ENCODE measurements around the gene PLAC9. TPM values are rescaled to one million over a fixed set of nuclear protein-coding genes. Genes with fewer than 3 reads are reported as not detected.

PLAC9 gene
- total RNA-seq, 1 experiment from 2014 or later, result not detected

DNA sequence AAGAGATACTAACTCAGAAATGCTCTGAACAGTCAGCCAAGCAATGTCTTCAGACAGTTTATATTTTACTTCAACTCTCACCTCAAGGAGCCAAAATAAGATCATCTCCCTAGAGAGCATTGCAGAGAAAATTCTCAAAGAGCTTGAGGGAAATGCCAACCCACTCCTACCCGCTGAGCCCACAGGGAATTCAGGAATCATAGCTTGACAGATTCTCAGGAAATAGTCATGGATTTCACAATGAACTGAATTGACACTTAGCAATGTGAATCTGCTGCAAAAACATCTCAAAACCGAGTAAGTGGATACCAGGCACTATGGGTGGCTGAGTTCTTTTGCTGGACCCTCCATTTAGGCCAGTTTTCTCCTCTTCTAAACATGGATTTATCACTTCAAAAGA, 9.8 kb upstream of the PLAC9 start:
- Histone ChIP-seq H3K27me3 (ENCODE audit: control insufficient read depth, insufficient read depth, low read length) (peaks cover 17% of the 10 kb centered on the region), H3K27ac (ENCODE audit: low read length) (no peak overlapping the region), H3K9me3 (ENCODE audit: control insufficient read depth, insufficient read depth, low read depth, low read length) (no peaks in the 10 kb centered on the region), H3K4me1 (ENCODE audit: control insufficient read depth, insufficient read depth, low read length) (no peaks in the 10 kb centered on the region), H3K36me3 (ENCODE audit: control insufficient read depth, insufficient read depth, low read length) (no peaks in the 10 kb centered on the region), H3K4me3 (ENCODE audit: low read depth in 2 of 2, low read length in 2 of 2) (no peak overlapping the region)
- in situ Hi-C loops (cut with HindIII; ENCODE audit: low pct_unique_long_range_greater_than_20kb, low sequenced_read_pairs) (no loop called here), intact Hi-C loops (cut with micrococcal nuclease; ENCODE audit: unreplicated experiment) (no loop called here)
- POLR2A ChIA-PET, result no interaction called here
- CTCF ChIA-PET, result no interaction called here
- TF ChIP-seq SIN3A (IDR thresholded peaks at IDR 0.05; ENCODE audit: borderline replicate concordance, insufficient read depth, low read depth, low read length) (no peak), POLR2AphosphoS5 (IDR thresholded peaks at IDR 0.05; ENCODE audit: low read depth, low read length) (no peak), TCF7L2 (IDR thresholded peaks at IDR 0.05; ENCODE audit: low read depth, low read length) (no peak)
- TF ChIP-seq, protein P1, sequence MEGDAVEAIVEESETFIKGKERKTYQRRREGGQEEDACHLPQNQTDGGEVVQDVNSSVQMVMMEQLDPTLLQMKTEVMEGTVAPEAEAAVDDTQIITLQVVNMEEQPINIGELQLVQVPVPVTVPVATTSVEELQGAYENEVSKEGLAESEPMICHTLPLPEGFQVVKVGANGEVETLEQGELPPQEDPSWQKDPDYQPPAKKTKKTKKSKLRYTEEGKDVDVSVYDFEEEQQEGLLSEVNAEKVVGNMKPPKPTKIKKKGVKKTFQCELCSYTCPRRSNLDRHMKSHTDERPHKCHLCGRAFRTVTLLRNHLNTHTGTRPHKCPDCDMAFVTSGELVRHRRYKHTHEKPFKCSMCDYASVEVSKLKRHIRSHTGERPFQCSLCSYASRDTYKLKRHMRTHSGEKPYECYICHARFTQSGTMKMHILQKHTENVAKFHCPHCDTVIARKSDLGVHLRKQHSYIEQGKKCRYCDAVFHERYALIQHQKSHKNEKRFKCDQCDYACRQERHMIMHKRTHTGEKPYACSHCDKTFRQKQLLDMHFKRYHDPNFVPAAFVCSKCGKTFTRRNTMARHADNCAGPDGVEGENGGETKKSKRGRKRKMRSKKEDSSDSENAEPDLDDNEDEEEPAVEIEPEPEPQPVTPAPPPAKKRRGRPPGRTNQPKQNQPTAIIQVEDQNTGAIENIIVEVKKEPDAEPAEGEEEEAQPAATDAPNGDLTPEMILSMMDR (IDR thresholded peaks at IDR 0.05), result no peak
- TF ChIP-seq, protein P2, sequence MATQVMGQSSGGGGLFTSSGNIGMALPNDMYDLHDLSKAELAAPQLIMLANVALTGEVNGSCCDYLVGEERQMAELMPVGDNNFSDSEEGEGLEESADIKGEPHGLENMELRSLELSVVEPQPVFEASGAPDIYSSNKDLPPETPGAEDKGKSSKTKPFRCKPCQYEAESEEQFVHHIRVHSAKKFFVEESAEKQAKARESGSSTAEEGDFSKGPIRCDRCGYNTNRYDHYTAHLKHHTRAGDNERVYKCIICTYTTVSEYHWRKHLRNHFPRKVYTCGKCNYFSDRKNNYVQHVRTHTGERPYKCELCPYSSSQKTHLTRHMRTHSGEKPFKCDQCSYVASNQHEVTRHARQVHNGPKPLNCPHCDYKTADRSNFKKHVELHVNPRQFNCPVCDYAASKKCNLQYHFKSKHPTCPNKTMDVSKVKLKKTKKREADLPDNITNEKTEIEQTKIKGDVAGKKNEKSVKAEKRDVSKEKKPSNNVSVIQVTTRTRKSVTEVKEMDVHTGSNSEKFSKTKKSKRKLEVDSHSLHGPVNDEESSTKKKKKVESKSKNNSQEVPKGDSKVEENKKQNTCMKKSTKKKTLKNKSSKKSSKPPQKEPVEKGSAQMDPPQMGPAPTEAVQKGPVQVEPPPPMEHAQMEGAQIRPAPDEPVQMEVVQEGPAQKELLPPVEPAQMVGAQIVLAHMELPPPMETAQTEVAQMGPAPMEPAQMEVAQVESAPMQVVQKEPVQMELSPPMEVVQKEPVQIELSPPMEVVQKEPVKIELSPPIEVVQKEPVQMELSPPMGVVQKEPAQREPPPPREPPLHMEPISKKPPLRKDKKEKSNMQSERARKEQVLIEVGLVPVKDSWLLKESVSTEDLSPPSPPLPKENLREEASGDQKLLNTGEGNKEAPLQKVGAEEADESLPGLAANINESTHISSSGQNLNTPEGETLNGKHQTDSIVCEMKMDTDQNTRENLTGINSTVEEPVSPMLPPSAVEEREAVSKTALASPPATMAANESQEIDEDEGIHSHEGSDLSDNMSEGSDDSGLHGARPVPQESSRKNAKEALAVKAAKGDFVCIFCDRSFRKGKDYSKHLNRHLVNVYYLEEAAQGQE (IDR thresholded peaks at IDR 0.05; ENCODE audit: insufficient read depth in 1 of 2, low read depth in 2 of 2, low read length in 1 of 2), result no peak
- no TSS peak for BruUV-seq (replicated peaks)
- DNase-seq (ENCODE audit: low read depth, low spot score) (no peak), ATAC-seq (no peak)

DNA sequence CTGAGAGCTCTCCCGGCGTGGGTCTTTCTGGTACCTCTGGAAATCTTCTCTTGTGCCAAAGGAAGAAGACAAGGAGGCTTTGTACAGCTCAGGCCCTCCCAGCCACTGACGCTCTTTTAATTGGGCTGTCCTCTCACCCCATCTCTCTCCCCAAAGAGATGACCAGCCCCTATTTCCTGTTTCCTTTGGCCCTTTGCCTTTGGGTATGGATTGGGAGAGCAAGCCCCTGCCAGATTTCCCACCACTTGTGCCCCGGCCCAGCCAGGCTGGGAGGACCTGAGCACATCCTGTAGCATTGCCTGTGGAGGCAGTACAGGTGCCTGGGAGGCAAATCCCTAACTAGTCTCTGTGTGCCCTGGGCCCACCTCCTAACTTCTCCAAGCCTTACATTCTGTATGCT, 5.7 kb upstream of the PLAC9 start:
- Histone ChIP-seq H3K27me3 (ENCODE audit: control insufficient read depth, insufficient read depth, low read length) (peaks cover 4% of the 10 kb centered on the region; the same call in 1 of the 2 replicates), H3K27ac (ENCODE audit: low read length) (no peak overlapping the region), H3K4me1 (ENCODE audit: control insufficient read depth, insufficient read depth, low read length) (no peaks in the 10 kb centered on the region), H3K36me3 (ENCODE audit: control insufficient read depth, insufficient read depth, low read length) (no peaks in the 10 kb centered on the region), H3K4me3 (ENCODE audit: low read depth in 2 of 2, low read length in 2 of 2) (no peak overlapping the region), H3K9me3 (ENCODE audit: control insufficient read depth, insufficient read depth, low read depth, low read length) (no peaks in the 10 kb centered on the region)
- in situ Hi-C loops (cut with HindIII; ENCODE audit: low pct_unique_long_range_greater_than_20kb, low sequenced_read_pairs) (no loop called here), intact Hi-C loops (cut with micrococcal nuclease; ENCODE audit: unreplicated experiment) (no loop called here)
- ChIA-PET CTCF (interaction anchor here (0.9 kb wide), 1 partner anchor 9 kb away, joined by 3 read pairs; no protein-coding TSS in a partner anchor), POLR2A (no interaction called here)
- DNase-seq (ENCODE audit: low read depth, low spot score) (no peak), ATAC-seq (peak; percentile 29; the same call in 1 of the 2 replicates)
- TF ChIP-seq SIN3A (IDR thresholded peaks at IDR 0.05; ENCODE audit: borderline replicate concordance, insufficient read depth, low read depth, low read length), result no peak
- TF ChIP-seq POLR2AphosphoS5 (IDR thresholded peaks at IDR 0.05; ENCODE audit: low read depth, low read length), result no peak
- TF ChIP-seq, protein P2 (IDR thresholded peaks at IDR 0.05; ENCODE audit: insufficient read depth in 1 of 2, low read depth in 2 of 2, low read length in 1 of 2), result no peak
- TF ChIP-seq, protein P1 (IDR thresholded peaks at IDR 0.05), result no peak
- TF ChIP-seq TCF7L2 (IDR thresholded peaks at IDR 0.05; ENCODE audit: low read depth, low read length), result no peak
- BruUV-seq (replicated peaks), result no TSS peak
